Embryonic facial prominence (tissue), 1 donor: ENCODE results near the gene KARS1.
"Not testable (repeated sequence)": the region's sequence is repeated elsewhere in the genome, so short reads cannot be mapped to it uniquely, and the experiment has no call there.

ENCODE experiments used
- DNase-seq: peaks from one replicate; pipeline ENCODE4 v3.0.0-alpha.2; 2016; ENCODE audit errors: extremely low spot score

Gene KARS1

DNA sequence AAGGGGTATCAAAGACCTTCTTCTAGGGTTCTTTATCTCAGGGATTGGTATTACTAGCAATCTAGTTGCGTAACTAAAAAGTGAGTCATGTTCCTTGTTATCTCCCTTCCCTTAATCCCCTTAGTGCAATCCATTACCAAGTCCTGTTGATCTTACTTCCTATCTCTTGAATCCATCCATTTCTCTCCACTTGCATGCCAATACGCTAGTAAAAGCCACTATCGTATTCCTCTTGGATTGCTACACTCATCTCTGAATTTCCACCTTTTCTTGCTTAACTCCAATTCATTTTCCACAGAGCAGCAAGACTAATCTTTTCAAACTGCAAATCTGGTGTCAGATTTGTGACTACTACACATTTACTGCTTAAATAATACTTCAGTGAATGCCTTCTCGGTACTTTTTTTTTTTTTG lies 22.5 kb downstream of the KARS1 start:
- no peak for DNase-seq

DNA sequence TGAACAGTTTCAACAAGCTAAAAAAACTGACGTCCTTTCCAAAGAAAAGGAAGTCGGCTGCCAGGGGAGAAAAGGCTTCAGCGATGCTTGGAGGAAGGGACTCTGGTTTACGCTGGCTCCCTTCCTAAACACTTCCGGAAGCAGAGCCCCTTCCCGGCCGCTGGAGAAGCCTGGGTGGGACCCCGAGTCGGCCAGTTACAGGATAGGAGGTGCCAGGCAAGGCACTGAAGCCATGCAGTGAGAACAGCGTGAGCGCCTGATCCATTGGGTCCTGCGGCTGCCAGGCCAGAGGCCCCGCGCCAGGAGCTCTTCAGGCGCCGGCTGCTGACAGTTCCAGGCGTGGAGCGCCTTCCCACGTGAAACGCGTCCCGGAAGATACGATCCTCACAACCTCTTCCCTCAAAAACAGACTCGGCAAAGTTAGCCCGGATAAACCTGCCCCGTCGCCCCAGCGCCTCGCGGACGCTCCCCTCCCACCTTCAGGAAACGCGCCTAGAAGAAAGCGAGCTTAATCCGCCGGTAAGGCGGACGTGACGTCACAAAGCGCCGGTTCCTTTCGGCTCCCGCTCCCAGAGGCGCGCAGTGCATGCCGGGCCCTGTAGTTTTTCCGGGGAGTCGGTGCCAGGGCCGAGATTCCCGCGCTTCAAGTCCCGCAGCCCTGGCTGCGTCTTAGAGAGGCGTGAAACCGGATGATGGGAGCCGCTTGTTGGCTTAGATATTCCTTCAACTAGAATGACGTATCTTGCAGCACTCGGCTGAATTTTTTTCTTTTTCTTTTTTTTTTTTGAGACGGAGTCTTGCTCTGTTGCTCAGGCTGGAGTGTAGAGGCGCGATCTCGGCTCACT lies 24.5 kb downstream of the KARS1 start, which contains the start of gene ADAT1:
Gene ADAT1, minus strand, starts transcription at position 521 of the 845 bp plus-strand sequence. CDS start 2,482 bp downstream, outside the sequence.
- peak; percentile 93 for DNase-seq

DNA sequence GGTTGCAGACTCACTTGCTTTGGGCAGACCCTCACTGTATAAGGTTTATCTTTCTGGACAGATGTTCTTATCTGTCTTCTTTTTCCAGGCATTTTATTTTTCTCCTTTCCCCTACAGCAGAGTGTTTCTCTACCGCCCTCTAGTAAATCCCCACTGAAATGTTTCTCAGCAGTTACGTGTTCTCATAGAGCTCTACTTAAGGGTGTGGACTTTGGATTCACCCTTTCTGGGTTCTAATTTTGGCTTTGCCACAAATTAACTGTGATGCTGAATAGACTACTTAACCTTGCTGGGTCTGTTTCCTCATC lies 26.3 kb downstream of the KARS1 start:
- no peak for DNase-seq

DNA sequence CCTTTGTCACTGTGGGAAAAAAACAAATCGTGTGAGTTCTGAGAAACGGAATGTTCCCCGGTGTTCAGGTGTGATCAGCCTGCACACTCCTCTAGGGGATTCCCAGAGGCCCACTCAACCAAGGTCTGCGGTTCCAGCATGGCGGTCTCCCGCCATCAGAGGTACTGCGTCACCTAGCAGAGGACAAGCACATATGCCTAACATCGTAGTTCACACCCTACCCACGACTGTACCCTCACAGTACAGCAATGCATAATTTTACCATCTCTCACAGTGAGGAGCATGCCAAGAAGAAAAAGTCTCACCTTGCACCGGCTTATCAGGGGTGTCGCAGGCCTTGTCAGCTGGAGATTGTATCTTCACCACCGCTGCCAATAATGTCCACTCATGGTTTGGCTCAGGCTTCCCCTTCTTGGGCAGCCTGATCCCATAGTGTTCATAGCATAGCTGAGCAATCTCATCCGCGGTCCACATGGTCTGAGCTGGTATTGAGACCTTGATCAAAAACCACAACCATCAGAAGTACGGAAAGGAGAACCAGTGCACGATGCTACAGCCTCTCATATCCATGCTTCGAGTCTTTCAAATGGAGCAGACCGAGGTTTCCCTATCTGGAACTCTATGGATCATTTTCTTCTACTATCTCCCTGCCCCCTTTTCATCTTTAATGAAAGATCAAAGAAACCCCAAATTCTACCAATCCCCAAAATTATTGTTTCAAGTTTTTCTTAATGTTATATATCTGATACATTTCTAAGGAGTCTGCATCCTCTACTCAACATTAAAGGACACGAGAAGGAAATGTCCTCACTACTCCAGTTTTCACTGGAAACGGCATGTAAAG lies 26.9 kb downstream of the KARS1 start:
- DNase-seq: no peak

DNA sequence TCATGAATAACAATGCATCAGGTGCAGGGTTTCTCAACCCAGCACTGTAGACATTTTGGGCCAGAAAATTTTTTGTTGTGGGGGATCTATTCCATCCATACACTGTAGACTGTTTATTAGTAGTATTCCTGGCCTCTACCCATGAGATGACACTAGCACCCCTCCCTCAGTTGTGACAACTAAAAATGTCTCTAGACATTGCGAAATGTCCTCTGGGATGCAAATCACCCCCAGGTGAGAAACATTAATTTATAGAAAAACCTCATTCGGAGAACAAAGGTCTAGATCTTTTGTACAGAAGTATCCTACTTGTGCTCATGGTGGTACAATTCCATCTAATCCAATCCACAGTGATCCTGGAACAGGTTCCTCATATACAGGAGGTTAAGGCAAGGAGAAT lies 28.7 kb downstream of the KARS1 start:
- DNase-seq: no peak

DNA sequence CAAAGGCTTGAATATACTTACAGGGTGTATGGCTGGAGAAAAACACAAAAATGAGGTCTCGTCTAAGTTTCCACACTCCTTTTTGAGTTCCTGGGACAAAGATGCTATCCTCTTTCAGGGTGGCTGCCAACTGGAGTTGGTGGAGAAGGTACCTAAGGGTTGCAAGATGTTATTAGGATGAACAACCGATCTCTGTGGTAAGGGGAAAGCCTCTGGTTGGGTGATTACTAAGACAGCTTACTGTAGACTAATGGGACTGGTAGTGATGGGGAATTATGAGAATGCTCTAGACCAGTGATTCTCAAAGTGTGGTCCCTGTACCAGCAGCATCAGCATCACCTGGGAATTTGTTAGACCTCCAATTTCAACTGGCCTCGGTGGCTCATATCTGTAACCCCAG lies 30.3 kb downstream of the KARS1 start:
- no peak for DNase-seq

DNA sequence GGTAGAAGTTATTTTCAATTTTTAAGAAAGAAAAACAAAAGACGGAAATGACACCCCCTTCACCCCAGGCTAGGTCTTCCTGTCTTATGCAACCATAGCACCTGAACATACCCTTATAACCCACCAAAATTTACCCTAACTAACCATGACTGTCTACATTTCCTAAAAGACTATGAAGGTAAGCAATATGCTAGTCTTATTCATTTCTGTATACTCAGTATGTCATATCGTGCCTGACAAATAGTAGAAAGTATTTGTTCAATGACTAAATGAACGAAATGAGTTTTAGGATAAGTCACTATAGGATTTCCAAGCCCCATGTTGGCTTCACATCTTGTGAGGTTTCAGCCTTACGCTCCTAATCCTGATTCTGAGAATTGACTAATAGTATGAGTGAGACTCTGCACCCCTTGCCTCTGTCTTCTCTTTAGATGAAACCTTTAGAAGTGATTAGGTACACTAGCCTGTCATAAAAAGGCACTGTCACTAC lies 30.9 kb downstream of the KARS1 start:
- no peak for DNase-seq

DNA sequence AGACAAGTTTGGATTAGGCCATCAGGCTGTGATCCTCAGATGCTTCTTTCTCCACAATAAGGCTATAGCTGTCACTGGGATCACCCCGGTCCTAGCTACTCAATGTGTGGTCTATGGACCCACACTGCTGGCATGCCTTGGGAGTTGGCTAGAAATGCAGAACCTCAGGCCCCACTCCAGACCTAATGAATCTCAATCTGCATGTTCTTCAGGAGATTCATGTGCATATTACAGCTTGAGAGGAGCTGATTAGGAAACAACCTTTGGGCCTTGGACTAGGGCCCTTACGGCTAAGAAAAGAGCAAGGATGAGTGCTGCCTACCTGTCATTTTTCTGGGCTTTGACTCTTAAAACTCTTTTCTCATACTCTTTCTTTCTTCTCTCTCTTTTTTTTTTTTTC lies 31.8 kb downstream of the KARS1 start:
- no peak for DNase-seq

DNA sequence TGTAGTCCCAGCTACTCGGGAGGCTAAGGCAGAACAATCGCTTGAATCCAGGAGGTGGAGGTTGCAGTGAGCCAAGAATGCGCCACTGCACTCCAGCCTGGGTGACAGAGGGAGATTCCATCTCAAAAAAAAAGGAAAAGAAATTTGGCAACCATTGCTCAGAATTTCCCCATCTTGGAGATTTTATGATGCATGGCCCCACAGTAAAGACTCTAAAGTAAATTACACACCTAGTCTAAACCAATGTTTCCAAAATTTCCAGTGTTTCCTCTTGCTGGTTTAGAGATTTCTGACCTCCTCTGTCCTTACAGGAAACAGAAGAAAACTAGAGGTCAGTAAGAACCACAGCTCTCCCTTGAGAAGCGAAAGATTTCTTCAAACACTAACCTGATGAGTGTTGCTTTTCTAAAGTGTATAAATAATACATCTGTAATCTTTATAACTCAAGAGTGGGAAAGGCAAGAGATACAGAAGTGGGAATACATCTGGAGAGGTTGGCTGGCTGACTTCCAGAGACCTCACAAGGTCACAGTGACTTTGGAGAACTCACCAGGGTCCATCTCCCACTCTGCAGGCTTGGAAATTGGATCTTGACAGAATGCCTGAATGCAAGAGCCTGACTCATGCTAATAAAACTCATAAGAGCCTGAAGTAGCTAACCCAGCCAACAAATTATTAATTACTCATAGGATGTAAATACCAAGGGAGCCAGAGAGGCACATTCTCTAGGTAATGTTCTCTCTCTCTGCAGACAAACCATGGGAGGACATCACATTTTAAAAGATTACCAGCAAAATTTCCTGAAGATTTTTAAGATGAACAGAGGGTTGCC lies 33.2 kb downstream of the KARS1 start:
- no peak for DNase-seq

DNA sequence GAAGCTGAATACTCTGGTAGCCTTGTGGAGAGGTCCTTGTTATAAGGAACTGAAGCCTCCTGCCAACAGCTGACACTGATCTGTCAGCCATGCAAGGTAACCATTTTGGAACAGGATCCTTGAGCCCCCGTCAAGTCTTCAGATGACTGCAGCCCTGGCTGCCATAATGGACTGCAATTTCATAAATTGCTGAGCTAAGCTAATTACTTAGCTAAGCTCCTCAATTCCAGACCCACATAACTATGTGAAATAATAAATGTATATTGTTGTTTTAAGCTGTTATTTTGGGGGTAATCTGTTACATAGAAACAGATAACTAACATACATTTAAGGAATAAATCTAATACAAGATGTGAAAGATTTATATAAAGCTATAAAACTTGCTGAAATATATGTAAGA lies 41.0 kb downstream of the KARS1 start:
- no peak for DNase-seq

DNA sequence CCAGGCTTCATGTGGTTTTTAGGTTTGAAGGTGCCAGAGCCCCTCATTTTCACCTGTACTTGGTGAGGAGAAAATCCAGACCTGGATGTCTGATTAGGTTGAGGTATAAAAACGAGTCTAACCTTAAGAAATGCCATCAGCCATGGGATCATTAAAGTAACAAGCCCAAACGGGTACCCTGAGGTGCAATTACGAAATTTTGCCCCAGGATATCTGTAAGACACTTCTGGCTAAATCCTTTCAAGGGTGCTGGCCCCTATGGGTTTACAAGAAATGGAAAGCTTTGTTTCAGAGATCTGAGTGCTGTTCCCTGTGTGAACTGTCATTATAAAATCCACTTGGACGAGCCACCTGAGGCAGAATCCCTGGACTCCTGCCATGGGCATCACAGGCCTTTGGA lies 44.2 kb downstream of the KARS1 start:
- DNase-seq: no peak

DNA sequence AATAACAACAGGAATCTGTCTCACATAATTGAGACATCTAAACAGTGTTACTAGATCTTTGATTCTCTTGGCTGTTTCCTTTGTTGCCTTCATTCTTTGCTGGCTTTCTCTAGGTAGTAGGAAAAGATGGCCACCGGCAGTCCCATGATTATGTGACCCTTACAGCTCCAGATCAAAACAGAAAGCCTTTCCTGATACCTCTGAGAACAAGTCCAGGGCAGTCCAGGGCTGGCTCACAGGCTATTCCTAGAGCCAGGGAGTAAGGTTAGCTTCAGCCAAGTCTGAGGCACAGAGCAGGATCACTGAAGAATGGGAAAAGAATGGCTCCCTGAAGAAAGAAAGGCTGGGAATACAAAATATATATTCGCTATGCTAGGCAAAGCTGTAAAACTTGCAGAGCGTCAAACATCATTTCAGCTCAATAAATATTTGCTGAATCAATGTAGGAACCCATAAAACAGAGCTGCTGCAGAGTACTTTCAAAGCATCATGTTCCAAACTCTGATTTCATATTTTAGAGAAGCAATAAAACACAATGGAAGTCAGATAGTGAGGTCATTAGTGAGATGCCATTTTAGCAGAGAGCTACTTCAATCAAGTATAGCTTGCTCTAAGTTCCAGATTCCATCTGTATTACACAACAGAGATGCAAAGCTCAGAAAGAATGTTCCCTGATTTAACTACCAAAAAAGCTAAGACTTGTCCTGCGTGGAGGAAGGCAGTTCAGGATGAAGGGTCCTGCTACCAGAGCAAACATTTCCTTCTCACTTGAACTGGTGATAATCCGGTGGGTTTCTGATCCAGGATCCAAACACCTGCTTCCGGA lies 47.8 kb downstream of the KARS1 start:
- DNase-seq: no peak

DNA sequence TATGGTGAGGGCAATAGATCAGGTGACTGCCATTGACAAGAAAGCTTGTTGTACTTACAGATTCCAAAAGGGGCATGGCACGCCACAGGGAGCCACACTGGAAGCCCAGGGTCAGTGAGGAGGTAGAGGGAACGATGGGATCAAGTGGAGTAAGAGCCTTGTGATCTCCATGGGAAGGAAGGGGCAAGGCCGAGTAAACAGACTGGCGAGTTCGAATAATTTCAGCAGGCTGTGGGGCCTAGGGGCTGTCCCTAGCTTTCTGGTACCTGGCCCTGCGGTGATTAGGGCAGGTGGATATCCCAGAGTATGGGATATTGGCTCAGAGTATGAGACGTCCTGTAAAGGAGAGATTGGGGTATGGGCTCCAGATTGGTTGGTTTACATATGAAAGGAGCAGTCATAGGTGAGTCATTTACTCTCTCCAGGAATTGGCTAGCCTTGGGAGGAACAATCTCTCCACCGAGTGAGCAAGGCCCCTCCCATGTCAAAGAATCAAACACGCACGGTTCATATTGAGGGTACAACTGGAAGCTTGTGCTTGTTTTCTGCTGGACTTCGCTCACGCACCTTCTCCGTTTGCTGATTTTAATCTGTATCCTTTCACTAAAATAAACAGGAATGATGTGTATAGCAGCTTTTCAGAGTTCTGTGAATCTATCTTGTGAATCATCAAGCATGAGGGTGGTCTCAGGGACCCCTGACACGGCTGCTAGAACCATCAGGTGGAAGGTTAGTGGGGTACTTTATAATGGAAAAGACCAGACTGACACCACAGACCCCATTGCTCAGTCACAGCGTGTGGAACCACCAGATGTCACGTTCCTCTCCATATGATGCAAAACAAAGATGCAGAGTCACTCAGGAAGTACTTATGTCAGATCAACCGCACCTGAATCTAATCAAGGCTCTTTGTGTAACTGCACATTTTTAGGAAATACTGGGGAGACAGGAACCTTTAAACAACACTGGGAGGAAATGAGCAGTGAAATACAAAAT lies 53.3 kb downstream of the KARS1 start:
- no peak for DNase-seq

DNA sequence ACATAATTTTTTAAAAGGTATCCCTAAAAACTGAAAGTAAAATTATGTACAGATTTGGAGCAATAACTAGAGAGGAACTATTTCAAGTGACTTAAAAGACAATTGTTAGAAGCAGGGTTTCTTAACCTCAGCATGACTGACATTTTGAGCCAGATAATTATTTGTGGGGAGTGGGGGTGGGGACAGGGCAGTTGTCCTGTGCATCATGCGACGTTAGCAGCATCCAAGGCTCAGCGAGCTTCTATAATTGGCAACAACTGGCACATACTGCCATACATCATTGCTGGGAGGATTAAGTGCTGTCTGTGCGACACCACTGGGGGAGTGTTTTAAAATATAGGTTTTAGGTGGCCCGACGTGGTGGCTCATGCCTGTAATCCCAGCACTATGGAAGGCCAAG lies 54.2 kb downstream of the KARS1 start:
- no peak for DNase-seq

DNA sequence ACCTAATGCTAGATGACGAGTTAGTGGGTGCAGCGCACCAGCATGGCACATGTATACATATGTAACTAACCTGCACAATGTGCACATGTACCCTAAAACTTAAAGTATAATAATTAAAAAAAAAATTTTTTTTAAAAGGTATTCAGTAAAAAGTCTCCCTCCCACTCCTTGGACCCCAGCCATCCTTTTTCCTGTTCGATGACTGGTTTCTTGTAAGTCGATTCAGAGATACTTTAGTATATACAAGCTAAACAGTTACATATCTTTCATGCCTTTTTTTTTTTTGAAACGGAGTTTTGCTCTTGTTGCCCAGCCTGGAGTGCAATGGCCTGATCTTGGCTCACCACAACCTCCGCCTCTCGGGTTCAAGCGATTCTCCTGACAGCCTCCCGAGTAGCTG lies 55.5 kb downstream of the KARS1 start:
- DNase-seq: not testable (repeated sequence)

DNA sequence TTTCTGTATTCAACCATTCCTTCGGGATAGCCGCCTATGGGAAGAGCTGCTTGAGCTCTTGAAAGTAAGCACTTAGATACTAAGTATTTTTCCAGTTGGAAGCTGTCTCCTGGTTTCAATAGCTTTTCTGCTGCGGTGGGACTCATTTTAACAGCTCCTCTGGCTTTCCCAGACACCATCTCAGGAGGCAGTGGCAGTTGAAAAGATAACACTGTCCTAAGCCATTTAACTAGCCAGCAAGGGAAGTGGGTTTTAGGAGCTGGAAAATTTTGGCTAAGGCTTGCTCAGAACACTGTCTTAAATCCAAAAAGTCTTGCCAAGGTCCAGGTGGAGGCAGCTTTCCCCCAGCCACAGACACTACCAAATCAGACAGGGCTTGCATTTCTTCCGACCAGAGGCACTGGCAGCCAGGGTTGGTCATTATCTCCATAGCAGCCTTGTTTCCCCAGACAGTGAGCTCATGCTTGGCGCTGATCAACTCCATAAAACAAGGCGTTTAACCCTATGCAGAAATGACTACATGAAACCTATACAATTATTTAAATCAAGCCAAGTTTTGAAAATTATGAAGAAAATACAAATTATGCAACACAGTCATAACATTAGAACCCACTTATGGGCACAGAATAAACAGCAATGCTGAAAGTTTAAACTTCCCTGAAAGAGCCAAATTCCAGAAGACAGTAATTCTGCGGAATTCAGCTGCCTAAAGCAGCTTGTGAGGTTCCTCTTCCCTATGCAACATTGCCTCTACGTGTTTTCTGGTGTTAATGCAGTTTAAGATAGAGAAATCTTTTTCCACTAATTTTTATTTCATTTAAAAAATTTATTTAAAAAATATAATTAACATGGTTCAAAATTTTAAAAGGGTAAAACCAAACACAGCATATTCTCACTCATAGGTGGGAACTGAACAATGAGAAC lies 56.3 kb downstream of the KARS1 start:
- peak; percentile 55 for DNase-seq

DNA sequence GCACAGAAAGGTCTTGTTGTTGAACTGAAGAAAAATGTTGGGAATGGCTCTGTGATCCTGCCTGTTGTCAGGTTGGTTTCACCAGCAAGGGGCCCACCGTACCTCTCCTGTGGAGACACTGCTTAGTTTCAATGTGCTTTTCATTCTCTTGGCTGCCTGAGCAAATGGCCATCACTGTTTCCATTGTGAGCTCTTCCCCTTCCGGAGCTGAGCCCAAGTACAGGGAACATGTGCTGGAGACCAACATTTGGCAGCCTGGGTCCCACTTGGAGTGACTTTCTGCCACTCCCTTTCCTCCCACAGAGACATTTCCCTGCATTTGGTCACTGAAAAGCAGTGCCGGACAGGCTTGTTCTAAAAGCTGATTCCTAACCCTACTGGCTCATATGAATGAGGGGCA lies 58.2 kb downstream of the KARS1 start:
- no peak for DNase-seq

DNA sequence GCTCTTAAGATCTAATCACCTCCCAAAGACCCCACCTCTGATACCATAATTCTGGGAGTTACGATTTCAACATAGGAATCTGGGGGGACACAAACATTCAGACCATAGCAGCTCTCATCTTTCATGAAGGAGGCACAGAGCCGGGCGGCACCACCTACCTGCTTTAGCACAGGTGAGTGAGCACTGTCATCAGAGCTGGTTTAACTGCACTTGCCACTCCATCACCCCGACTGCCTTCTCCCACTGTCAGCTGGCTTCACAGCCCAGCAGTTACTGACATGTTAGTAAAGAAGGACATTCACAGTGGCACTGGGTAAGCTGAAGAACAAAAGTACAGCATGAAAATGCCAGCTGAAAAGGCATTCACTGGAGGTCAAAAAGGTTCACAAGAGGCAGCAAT lies 58.7 kb downstream of the KARS1 start:
- no peak for DNase-seq

DNA sequence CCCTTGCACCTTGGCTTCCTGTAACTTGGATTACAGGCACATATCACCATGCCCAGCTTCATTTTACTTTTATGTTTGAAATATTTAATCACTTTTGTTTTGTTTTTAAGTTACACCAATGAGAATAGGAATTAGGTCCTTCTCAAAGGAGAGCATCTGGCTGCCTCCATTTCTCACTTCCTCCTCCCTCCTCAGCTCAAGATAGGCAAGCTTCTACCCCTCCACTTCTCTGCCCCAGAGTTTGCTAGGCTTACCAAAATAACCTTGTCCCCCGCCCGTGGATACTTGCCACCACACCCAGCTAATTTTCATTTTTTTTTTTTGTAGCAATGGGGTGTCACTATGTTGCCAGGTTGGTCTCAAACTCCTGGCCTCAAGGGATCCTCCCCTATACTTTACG lies 63.4 kb downstream of the KARS1 start:
- DNase-seq: no peak
